ENCODE results near the gene TMEM135. TPM values are rescaled to one million over a fixed set of nuclear protein-coding genes. Genes with fewer than 3 reads are reported as not detected.

TMEM135 gene
- total RNA-seq, 1 experiment from 2014 or later = 95.2 TPM

DNA sequence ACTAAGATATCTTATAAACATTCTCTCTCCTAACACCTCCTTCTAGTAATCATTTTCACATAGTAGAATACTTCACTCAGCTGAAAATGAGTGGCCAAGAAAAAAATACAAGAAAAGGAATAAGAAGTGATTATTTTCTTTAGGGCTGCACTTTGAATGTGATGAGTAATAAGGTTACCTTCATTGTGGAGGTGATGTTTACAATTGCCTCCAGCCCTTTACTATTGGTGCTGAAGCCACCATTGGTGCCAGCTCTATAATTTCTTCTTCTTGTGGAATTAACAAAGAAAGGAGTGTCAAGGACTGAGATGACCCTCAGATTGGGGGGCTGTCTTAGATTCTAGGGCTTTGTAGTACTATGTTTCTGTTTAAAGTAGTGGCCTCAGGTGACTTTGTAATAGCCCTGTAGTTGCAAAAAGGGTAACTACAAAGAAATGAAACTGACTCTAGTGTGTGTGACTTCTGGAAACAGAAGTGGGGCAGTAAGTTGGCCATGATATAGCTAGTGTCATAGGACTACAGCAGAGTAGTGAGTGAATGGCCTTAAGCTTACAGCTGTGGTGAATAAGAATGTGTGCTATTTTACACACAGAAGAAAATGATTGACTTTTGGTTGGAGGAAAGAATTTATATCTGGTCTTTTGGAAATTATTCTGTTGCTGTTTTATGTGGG lies 287.2 kb downstream of the TMEM135 start:
- no peaks in the 10 kb centered on the region for H3K9me3 ChIP-seq
- CTCF ChIA-PET = no interaction called here
- H3K36me3 ChIP-seq (ENCODE audit: control insufficient read depth, insufficient read depth, low read length) = peaks cover 3% of the 10 kb centered on the region; the same call in 1 of the 2 replicates
- BruUV-seq (replicated peaks) = no TSS peak
- no peaks in the 10 kb centered on the region for H3K9me3 Mint-ChIP-seq (ENCODE audit: unreplicated experiment)
- no peaks in the 10 kb centered on the region for H3K4me1 Mint-ChIP-seq (ENCODE audit: low read depth, unreplicated experiment)
- H3K4me1 ChIP-seq = no peaks in the 10 kb centered on the region
- no peak overlapping the region for H3K27ac Mint-ChIP-seq (ENCODE audit: unreplicated experiment)
- H3K4me3 ChIP-seq (ENCODE audit: low read depth, low read length) = no peak overlapping the region
- intact Hi-C loops (cut with micrococcal nuclease; ENCODE audit: unreplicated experiment) = no loop called here
- H3K36me3 Mint-ChIP-seq (ENCODE audit: insufficient read depth, unreplicated experiment) = peaks cover 32% of the 10 kb centered on the region
- POLR2A ChIA-PET = no interaction called here
- no peak overlapping the region for H3K4me3 Mint-ChIP-seq (ENCODE audit: unreplicated experiment)
- TF ChIP-seq, protein P1, sequence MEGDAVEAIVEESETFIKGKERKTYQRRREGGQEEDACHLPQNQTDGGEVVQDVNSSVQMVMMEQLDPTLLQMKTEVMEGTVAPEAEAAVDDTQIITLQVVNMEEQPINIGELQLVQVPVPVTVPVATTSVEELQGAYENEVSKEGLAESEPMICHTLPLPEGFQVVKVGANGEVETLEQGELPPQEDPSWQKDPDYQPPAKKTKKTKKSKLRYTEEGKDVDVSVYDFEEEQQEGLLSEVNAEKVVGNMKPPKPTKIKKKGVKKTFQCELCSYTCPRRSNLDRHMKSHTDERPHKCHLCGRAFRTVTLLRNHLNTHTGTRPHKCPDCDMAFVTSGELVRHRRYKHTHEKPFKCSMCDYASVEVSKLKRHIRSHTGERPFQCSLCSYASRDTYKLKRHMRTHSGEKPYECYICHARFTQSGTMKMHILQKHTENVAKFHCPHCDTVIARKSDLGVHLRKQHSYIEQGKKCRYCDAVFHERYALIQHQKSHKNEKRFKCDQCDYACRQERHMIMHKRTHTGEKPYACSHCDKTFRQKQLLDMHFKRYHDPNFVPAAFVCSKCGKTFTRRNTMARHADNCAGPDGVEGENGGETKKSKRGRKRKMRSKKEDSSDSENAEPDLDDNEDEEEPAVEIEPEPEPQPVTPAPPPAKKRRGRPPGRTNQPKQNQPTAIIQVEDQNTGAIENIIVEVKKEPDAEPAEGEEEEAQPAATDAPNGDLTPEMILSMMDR (IDR thresholded peaks at IDR 0.05; ENCODE audit: insufficient read depth in 1 of 2, low read depth in 1 of 2, low read length in 1 of 2, severe bottlenecking in 1 of 2, unreplicated experiment in 1 of 2) = no peak
- H3K27me3 Mint-ChIP-seq (ENCODE audit: insufficient read depth, unreplicated experiment) = no peaks in the 10 kb centered on the region
- no peak for DNase-seq
- no peaks in the 10 kb centered on the region for H3K27me3 ChIP-seq (replicated peaks; ENCODE audit: control insufficient read depth, insufficient read depth, low read length)

DNA sequence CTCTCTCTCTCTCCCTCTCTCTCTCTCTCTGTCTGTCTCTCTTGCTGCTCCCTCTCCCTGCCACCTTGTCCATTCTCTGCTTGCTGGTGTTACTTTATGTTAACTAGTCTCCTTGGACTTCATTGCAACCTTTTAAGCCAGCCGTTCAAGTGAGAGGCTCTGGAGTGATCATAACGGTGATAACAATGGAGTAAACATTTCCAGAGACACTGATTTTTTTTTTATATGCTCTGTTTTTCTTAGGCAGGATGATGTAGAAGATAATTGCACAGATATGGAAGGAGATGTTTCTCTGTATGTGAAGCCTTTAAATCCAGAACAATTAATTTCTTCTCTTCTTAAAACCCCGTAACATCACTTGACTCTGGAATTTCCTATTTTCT lies 287.7 kb downstream of the TMEM135 start:
- H3K27me3 ChIP-seq (replicated peaks; ENCODE audit: control insufficient read depth, insufficient read depth, low read length) = no peaks in the 10 kb centered on the region
- no TSS peak for BruUV-seq (replicated peaks)
- H3K27me3 Mint-ChIP-seq (ENCODE audit: insufficient read depth, unreplicated experiment) = no peaks in the 10 kb centered on the region
- POLR2A ChIA-PET = no interaction called here
- no peaks in the 10 kb centered on the region for H3K4me1 Mint-ChIP-seq (ENCODE audit: low read depth, unreplicated experiment)
- no peaks in the 10 kb centered on the region for H3K9me3 Mint-ChIP-seq (ENCODE audit: unreplicated experiment)
- no peak for DNase-seq
- no peak overlapping the region for H3K4me3 ChIP-seq (ENCODE audit: low read depth, low read length)
- no peak overlapping the region for H3K4me3 Mint-ChIP-seq (ENCODE audit: unreplicated experiment)
- peaks cover 3% of the 10 kb centered on the region; the same call in 1 of the 2 replicates for H3K36me3 ChIP-seq (ENCODE audit: control insufficient read depth, insufficient read depth, low read length)
- TF ChIP-seq, protein P1 (IDR thresholded peaks at IDR 0.05; ENCODE audit: insufficient read depth in 1 of 2, low read depth in 1 of 2, low read length in 1 of 2, severe bottlenecking in 1 of 2, unreplicated experiment in 1 of 2) = no peak
- no peaks in the 10 kb centered on the region for H3K9me3 ChIP-seq
- intact Hi-C loops (cut with micrococcal nuclease; ENCODE audit: unreplicated experiment) = no loop called here
- no peaks in the 10 kb centered on the region for H3K4me1 ChIP-seq
- CTCF ChIA-PET = no interaction called here
- no peak overlapping the region for H3K27ac Mint-ChIP-seq (ENCODE audit: unreplicated experiment)
- peaks cover 32% of the 10 kb centered on the region for H3K36me3 Mint-ChIP-seq (ENCODE audit: insufficient read depth, unreplicated experiment)

DNA sequence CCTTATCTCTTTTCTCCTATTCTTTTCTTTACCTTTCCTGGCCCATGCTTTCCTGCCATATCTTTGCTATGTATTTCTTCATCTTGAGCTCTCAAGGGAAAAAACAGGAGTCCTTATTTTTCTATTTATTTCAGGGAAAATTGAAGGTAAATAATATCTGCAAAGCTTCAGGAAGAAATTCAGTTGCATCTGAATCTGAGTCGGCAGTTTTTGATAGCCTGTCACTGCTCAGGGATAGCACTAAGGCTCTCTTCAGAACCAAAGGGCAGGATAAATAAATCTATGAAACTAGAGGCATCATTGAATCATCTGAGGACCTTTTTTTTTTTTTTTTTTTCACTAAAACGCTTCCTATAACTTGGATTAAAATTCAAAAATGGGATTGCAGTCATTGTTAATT lies 288.9 kb downstream of the TMEM135 start:
- Mint-ChIP-seq H3K4me1 (ENCODE audit: low read depth, unreplicated experiment) (no peaks in the 10 kb centered on the region), H3K36me3 (ENCODE audit: insufficient read depth, unreplicated experiment) (peaks cover 37% of the 10 kb centered on the region), H3K27ac (ENCODE audit: unreplicated experiment) (no peak overlapping the region), H3K4me3 (ENCODE audit: unreplicated experiment) (no peak overlapping the region), H3K9me3 (ENCODE audit: unreplicated experiment) (peaks cover under 1% of the 10 kb centered on the region), H3K27me3 (ENCODE audit: insufficient read depth, unreplicated experiment) (no peaks in the 10 kb centered on the region)
- Histone ChIP-seq H3K27me3 (replicated peaks; ENCODE audit: control insufficient read depth, insufficient read depth, low read length) (no peaks in the 10 kb centered on the region), H3K4me1 (no peaks in the 10 kb centered on the region), H3K36me3 (ENCODE audit: control insufficient read depth, insufficient read depth, low read length) (peaks cover 3% of the 10 kb centered on the region; the same call in 1 of the 2 replicates), H3K4me3 (ENCODE audit: low read depth, low read length) (no peak overlapping the region), H3K9me3 (no peaks in the 10 kb centered on the region)
- intact Hi-C loops (cut with micrococcal nuclease; ENCODE audit: unreplicated experiment) = no loop called here
- CTCF ChIA-PET = interaction anchor here (0.6 kb wide), 1 partner anchor 472 kb away, joined by 6 read pairs; no protein-coding TSS in a partner anchor
- POLR2A ChIA-PET = no interaction called here
- TF ChIP-seq, protein P1 (IDR thresholded peaks at IDR 0.05; ENCODE audit: insufficient read depth in 1 of 2, low read depth in 1 of 2, low read length in 1 of 2, severe bottlenecking in 1 of 2, unreplicated experiment in 1 of 2) = no peak
- no peak for DNase-seq
- no TSS peak for BruUV-seq (replicated peaks)
